Myometrial cell (primary cell): ENCODE measurements around the gene ATP8A2. TPM values are rescaled to one million over a fixed set of nuclear protein-coding genes. Genes with fewer than 3 reads are reported as not detected.

ENCODE experiments used
- total RNA-seq: library from RNA; depleted of rRNA; stranded (reverse); fragments of >200 nt; gene quantifications from 2 replicates; pipeline ENCODE4 v1.2.3, GENCODE V29; 2015

ATP8A2 gene
- total RNA-seq, result under 0.01 TPM in 1 of 2 replicates, not detected in the other

DNA sequence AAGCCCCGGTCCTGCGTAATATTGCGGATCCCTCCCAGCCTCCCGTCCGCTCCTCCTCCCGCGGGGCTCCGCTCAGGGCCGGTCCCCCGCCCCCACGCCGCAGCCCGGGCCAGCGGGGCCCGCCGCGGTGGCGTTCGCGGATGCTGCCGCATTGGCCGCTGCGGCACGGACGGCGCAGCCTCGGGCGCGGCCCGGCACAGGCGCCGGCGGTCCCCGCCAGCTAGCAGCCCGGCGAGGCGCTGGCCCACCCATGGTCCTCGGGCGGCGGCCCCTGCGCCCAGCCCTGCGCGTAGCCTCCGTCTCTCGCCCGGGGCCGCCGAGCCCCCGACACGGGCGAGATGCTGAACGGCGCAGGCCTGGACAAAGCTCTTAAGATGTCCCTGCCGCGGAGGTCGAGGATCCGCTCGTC, at the start of gene ATP8A2:
ATP8A2 (plus strand) TSS at position 100 of the 409 bp plus-strand sequence; CDS start at position 339, 239 bp downstream.

DNA sequence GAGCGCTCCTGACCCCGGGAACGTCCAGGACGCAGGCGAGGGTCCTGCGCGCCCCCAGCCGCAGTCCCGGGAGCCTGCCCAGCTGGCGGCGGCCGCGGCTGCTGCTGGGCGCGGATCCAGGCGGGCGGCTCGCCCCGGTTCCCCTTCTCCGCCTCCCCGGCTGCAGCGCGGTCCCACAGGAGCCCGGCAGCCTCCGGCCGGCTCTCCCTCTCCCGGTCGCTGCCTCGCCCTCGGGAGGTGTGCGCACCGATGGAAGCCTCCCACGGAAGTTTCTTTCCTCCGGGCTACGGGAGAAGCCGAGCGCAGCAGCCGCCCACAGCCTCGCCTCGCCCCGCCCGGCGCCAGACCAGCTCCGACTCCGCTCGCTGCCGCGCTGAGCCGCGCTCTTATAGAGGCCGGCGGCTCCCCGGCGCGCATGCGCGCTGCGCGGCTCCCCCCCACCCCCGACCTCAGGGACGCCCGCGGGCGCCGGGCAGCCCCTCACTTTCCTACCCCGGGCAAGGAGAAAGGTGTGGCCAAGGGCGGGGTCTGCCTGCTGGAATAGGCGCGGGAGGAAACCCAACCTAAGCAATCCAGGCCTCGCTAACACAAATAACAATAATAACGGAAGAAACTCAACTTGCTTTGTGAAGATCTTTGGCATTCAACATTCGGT, 680.0 kb downstream of the ATP8A2 start, which contains the start of gene SHISA2:
SHISA2 (minus strand) TSS at position 360 of the 655 bp plus-strand sequence. CDS start 1,041 bp downstream, outside the sequence.

Other genes with a start within 250 kb of the ATP8A2 start
- not detected in 2 replicates for gene AMER2, start 199.7 kb upstream of the ATP8A2 start, total RNA-seq
- 22.5 and 25.3 TPM in 2 replicates for gene MTMR6, start 84.5 kb upstream of the ATP8A2 start, total RNA-seq
- 47.7 and 48.4 TPM in 2 replicates for gene NUP58, start 70.3 kb upstream of the ATP8A2 start, total RNA-seq